ENCODE measurements around the gene D2HGDH. TPM values are rescaled to one million over a fixed set of nuclear protein-coding genes. Genes with fewer than 3 reads are reported as not detected.
"Not testable (repeated sequence)": the region's sequence is repeated elsewhere in the genome, so short reads cannot be mapped to it uniquely, and the experiment has no call there.

The D2HGDH gene
- total RNA-seq, 1 experiment from 2014 or later, result 131 TPM

- POLR2A ChIA-PET (ENCODE audit: unreplicated experiment), result interaction anchor here (0.7 kb wide), 3 partner anchors 129 to 592 kb away, joined by 4 to 6 read pairs (median 4); no protein-coding TSS in a partner anchor
- Histone ChIP-seq H3K27me3 (ENCODE audit: insufficient read depth, low read depth) (no peaks in the 10 kb centered on the region), H3K9me3 (ENCODE audit: insufficient read depth, low read depth) (no peaks in the 10 kb centered on the region), H3K4me2 (no peak overlapping the region), H3F3A (ENCODE audit: insufficient read depth, low read depth) (peaks cover 7% of the 10 kb centered on the region; the same call in 1 of the 2 replicates), H3K4me1 (replicated peaks; ENCODE audit: insufficient read depth) (no peaks in the 10 kb centered on the region; the same call in 1 of the 2 replicates), H3K9me2 (ENCODE audit: insufficient read depth) (no peaks in the 10 kb centered on the region), H4K20me1 (ENCODE audit: insufficient read depth) (peaks cover 42% of the 10 kb centered on the region), H3K79me2 (ENCODE audit: low read depth) (peaks cover 17% of the 10 kb centered on the region; the same call in 1 of the 2 replicates), H3K4me3 (no peak overlapping the region), H3K36me3 (ENCODE audit: low read depth) (peaks cover 3% of the 10 kb centered on the region; the same call in 1 of the 2 replicates), H3K27ac (no peak overlapping the region), H2AFZ (no peak overlapping the region)
- intact Hi-C loops (cut with micrococcal nuclease; ENCODE audit: unreplicated experiment), result loop anchor here (10.0 kb wide), 1 partner anchor 135 kb away; no protein-coding TSS in a partner anchor
- TF ChIP-seq EZH2 (IDR thresholded peaks at IDR 0.05; ENCODE audit: low read depth) (no peak), CTCF (conservative IDR thresholded peaks at IDR 0.05) (no peak)
- CTCF ChIA-PET, result no interaction called here
- no TSS peak for BruUV-seq (replicated peaks)
- DNase-seq, result no peak
Observed at GRCh38 chr2:241739651-241740050, 5.2 kb downstream of the D2HGDH start.

GRCh38 chr2:241741016-241741415, 6.6 kb downstream of the D2HGDH start:
- H3K27me3 ChIP-seq (ENCODE audit: insufficient read depth, low read depth), result no peaks in the 10 kb centered on the region
- no peaks in the 10 kb centered on the region for H3K4me1 ChIP-seq (replicated peaks; ENCODE audit: insufficient read depth)
- no peak overlapping the region for H3K4me3 ChIP-seq
- H3K36me3 ChIP-seq (ENCODE audit: low read depth), result peaks cover 3% of the 10 kb centered on the region; the same call in 1 of the 2 replicates
- H3K4me2 ChIP-seq, result no peak overlapping the region
- POLR2A ChIA-PET (ENCODE audit: unreplicated experiment), result no interaction called here
- no peaks in the 10 kb centered on the region for H3K9me2 ChIP-seq (ENCODE audit: insufficient read depth)
- H3K9me3 ChIP-seq (ENCODE audit: insufficient read depth, low read depth), result no peaks in the 10 kb centered on the region
- H2AFZ ChIP-seq, result no peak overlapping the region
- peak; percentile 61 to 86 for DNase-seq
- BruUV-seq (replicated peaks), result no TSS peak
- peaks cover 1% of the 10 kb centered on the region; the same call in 1 of the 2 replicates for H3F3A ChIP-seq (ENCODE audit: insufficient read depth, low read depth)
- peaks cover 43% of the 10 kb centered on the region for H4K20me1 ChIP-seq (ENCODE audit: insufficient read depth)
- intact Hi-C loops (cut with micrococcal nuclease; ENCODE audit: unreplicated experiment), result no loop called here
- H3K79me2 ChIP-seq (ENCODE audit: low read depth), result peaks cover 13% of the 10 kb centered on the region; the same call in 1 of the 2 replicates
- TF ChIP-seq EZH2 (IDR thresholded peaks at IDR 0.05; ENCODE audit: low read depth) (no peak), CTCF (conservative IDR thresholded peaks at IDR 0.05) (no peak)
- CTCF ChIA-PET, result no interaction called here
- no peak overlapping the region for H3K27ac ChIP-seq

- no peak overlapping the region for H3K27ac ChIP-seq
- no peaks in the 10 kb centered on the region for H3K4me1 ChIP-seq (replicated peaks; ENCODE audit: insufficient read depth)
- no peaks in the 10 kb centered on the region for H3K27me3 ChIP-seq (ENCODE audit: insufficient read depth, low read depth)
- H3K36me3 ChIP-seq (ENCODE audit: low read depth), result peaks cover 3% of the 10 kb centered on the region; the same call in 1 of the 2 replicates
- H2AFZ ChIP-seq, result no peak overlapping the region
- no TSS peak for BruUV-seq (replicated peaks)
- ChIA-PET CTCF (no interaction called here), POLR2A (ENCODE audit: unreplicated experiment) (no interaction called here)
- H3K9me3 ChIP-seq (ENCODE audit: insufficient read depth, low read depth), result no peaks in the 10 kb centered on the region
- H3K4me2 ChIP-seq, result no peak overlapping the region
- no peak for DNase-seq
- no peak overlapping the region for H3K4me3 ChIP-seq
- intact Hi-C loops (cut with micrococcal nuclease; ENCODE audit: unreplicated experiment), result no loop called here
- H3K79me2 ChIP-seq (ENCODE audit: low read depth), result peaks cover 5% of the 10 kb centered on the region; the same call in 1 of the 2 replicates
- H3F3A ChIP-seq (ENCODE audit: insufficient read depth, low read depth), result no peaks in the 10 kb centered on the region; the same call in 1 of the 2 replicates
- no peaks in the 10 kb centered on the region for H3K9me2 ChIP-seq (ENCODE audit: insufficient read depth)
- H4K20me1 ChIP-seq (ENCODE audit: insufficient read depth), result peaks cover 37% of the 10 kb centered on the region
- no peak for TF ChIP-seq EZH2 (IDR thresholded peaks at IDR 0.05; ENCODE audit: low read depth)
- no peak for TF ChIP-seq CTCF (conservative IDR thresholded peaks at IDR 0.05)
Observed at GRCh38 chr2:241742320-241742939, 8.0 kb downstream of the D2HGDH start.

- not testable (repeated sequence) for BruUV-seq (replicated peaks)
Observed at GRCh38 chr2:241743008-241743407, 8.6 kb downstream of the D2HGDH start.

More at GRCh38 chr2:241743008-241743407, 8.6 kb downstream of the D2HGDH start:
- H3K79me2 ChIP-seq (ENCODE audit: low read depth); H3K4me1 ChIP-seq (replicated peaks; ENCODE audit: insufficient read depth); H2AFZ ChIP-seq; H3K27ac ChIP-seq; H3K36me3 ChIP-seq (ENCODE audit: low read depth); H3K9me2 ChIP-seq (ENCODE audit: insufficient read depth); H3K9me3 ChIP-seq (ENCODE audit: insufficient read depth, low read depth); CTCF ChIA-PET; POLR2A ChIA-PET (ENCODE audit: unreplicated experiment); intact Hi-C loops (cut with micrococcal nuclease; ENCODE audit: unreplicated experiment); H3K4me2 ChIP-seq; H3K27me3 ChIP-seq (ENCODE audit: insufficient read depth, low read depth); H3K4me3 ChIP-seq; DNase-seq; H3F3A ChIP-seq (ENCODE audit: insufficient read depth, low read depth): not testable (repeated sequence)
- H4K20me1 ChIP-seq (ENCODE audit: insufficient read depth), result peaks cover 31% of the 10 kb centered on the region
